Skeletal muscle cell (primary cell): ENCODE data around the gene STK33.

Experiments
- DNase-seq: peaks from one replicate; pipeline ENCODE4 v3.0.0-alpha.2; 2010; ENCODE audit warnings: low read depth
- H3K4me3 ChIP-seq: 2 replicates; pipeline ENCODE4 v1.5.1; 2011; ENCODE audit warnings: low read depth, mild to moderate bottlenecking, control low read depth, low read length, moderate library complexity

Gene STK33

GRCh38 chr11:8345179-8345578, 248.8 kb downstream of the STK33 start:
- H3K4me3 ChIP-seq: no peak overlapping the region

GRCh38 chr11:8344346-8344745, 249.7 kb downstream of the STK33 start:
- H3K4me3 ChIP-seq: no peak overlapping the region
- no peak for DNase-seq

More at GRCh38 chr11:8345179-8345578, 248.8 kb downstream of the STK33 start:
- DNase-seq: no peak

DNA sequence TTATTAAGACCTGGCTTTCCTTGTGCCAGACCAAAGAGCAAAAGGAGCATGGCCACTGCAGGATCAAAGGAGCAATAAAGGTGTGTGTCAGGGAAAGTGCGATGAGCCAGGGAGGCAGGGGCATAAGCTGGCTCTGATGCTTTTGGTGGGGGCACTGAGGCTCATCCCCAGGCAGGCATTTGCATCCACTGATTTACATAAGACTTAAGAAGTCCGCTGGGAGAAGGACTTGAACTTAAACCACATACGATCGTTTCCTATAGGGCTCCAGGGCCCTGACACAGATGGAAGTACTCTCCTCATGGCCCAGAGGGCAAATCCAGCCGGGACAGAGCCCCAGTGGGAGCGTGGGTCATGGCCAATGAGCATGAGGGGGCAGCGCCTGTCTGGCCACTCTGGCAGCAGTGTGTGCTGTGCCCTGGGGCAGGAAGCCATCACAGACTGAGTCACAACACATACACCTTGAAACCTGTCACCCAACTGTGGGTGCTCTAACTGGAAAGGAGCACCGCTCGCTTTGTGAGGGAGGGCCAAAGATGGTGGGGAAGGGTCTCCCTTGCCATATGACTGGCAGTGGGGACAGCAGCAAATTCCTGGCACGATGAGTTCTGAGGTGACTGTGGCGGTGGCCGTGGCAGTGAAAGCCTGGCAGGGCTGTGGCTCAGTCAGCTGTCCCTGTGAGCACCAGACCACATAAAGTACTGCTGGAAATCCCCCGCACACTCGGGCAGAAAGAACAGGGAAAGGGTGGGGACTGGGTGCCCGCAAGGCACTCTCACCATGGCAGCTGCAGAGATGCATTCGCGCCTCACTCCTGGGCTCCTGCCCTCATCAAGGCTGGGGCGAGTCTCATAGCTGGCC, 251.0 kb downstream of the STK33 start:
- H3K4me3 ChIP-seq: no peak overlapping the region
- no peak for DNase-seq

DNA sequence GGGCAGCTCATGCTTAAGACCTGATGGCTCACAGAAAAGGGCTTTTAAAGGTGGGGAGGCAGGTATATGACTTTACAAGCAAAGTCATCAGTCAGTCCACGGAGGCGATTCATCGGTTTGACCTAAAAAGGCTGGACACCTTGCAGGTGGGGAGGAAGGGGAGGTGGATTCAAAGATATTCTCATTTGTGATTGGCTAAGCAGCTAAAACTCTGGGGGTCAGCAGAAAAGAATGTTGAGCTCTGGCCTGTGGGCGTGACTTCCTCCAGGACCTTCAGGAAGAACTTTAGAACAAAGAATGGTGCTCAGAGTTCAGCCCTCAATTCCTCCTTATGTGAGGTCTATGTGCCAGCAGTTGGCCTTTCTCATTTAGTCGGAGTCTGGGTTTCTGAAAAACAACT, 252.0 kb downstream of the STK33 start:
- no peak overlapping the region for H3K4me3 ChIP-seq

More for the DNA sequence above, 252.0 kb downstream of the STK33 start:
- DNase-seq: no peak
